ENCODE measurements around the gene NR5A1. TPM values are rescaled to one million over a fixed set of nuclear protein-coding genes. Genes with fewer than 3 reads are reported as not detected.

Gene NR5A1
- total RNA-seq, 4 donors from 2014 or later: 0.15 to 0.51 TPM; not detected in 2

GRCh38 chr9:124472770-124473169 lies 34.4 kb downstream of the NR5A1 start:
- TF ChIP-seq POLR2A (IDR thresholded peaks at IDR 0.05) (no peak), CTCF (IDR thresholded peaks at IDR 0.05) (no peak)
- intact Hi-C loops (cut with DNase I; ENCODE audit: low total_unique reads): no loop called here
- WGBS, 2 donors: 70 to 78% methylated on average over 7 of the region's 7 CpGs

GRCh38 chr9:124471761-124472160 lies 35.4 kb downstream of the NR5A1 start:
- no peak for DNase-seq (ENCODE audit: low spot score in 2 of 2)
- intact Hi-C loops (cut with DNase I; ENCODE audit: low total_unique reads): no loop called here
- 66 to 80% methylated on average over 7 to 9 of the region's 9 CpGs for WGBS, 2 donors

More at GRCh38 chr9:124472770-124473169, 34.4 kb downstream of the NR5A1 start:
- H3K4me3 ChIP-seq (ENCODE audit: low read depth, poor library complexity, severe bottlenecking): no peak overlapping the region
- DNase-seq (ENCODE audit: low spot score in 2 of 2): no peak

GRCh38 chr9:124470726-124471125 lies 36.5 kb downstream of the NR5A1 start:
- WGBS, 2 donors: 83 to 89% methylated on average over 7 of the region's 7 CpGs
- TF ChIP-seq CTCF (IDR thresholded peaks at IDR 0.05) (no peak), POLR2A (IDR thresholded peaks at IDR 0.05) (no peak)
- no peak overlapping the region for H3K4me3 ChIP-seq (ENCODE audit: low read depth, poor library complexity, severe bottlenecking)
- intact Hi-C loops (cut with DNase I; ENCODE audit: low total_unique reads): no loop called here
- no peak for DNase-seq (ENCODE audit: low spot score in 2 of 2)

More at GRCh38 chr9:124471761-124472160, 35.4 kb downstream of the NR5A1 start:
- no peak overlapping the region for H3K4me3 ChIP-seq (ENCODE audit: low read depth, poor library complexity, severe bottlenecking)
- TF ChIP-seq CTCF (IDR thresholded peaks at IDR 0.05) (no peak), POLR2A (IDR thresholded peaks at IDR 0.05) (no peak)

- DNase-seq (ENCODE audit: low spot score in 2 of 2): no peak
- WGBS, 2 donors: 86 to 88% methylated on average over 10 to 13 of the region's 13 CpGs
- TF ChIP-seq CTCF (IDR thresholded peaks at IDR 0.05) (no peak), POLR2A (IDR thresholded peaks at IDR 0.05) (no peak)
- intact Hi-C loops (cut with DNase I; ENCODE audit: low total_unique reads): no loop called here
- H3K4me3 ChIP-seq (ENCODE audit: low read depth, poor library complexity, severe bottlenecking): no peak overlapping the region
Measured at GRCh38 chr9:124470306-124470705, 36.9 kb downstream of the NR5A1 start.

GRCh38 chr9:124469011-124469832 lies 38.0 kb downstream of the NR5A1 start:
- DNase-seq (ENCODE audit: low spot score in 2 of 2): no peak
- WGBS, 2 donors: 78 to 86% methylated on average over 24 to 25 of the region's 28 CpGs
- no peak overlapping the region for H3K4me3 ChIP-seq (ENCODE audit: low read depth, poor library complexity, severe bottlenecking)
- intact Hi-C loops (cut with DNase I; ENCODE audit: low total_unique reads): no loop called here
- TF ChIP-seq POLR2A (IDR thresholded peaks at IDR 0.05) (no peak), CTCF (IDR thresholded peaks at IDR 0.05) (no peak)
